CD14-positive monocyte (primary cell): ENCODE data around the gene SCG2. TPM values are rescaled to one million over a fixed set of nuclear protein-coding genes. Genes with fewer than 3 reads are reported as not detected.

ENCODE experiments used
- DNase-seq, 3 donors: peaks; one replicate each; pipeline ENCODE4 v3.0.0-alpha.2; 2011 to 2022
- H2AFZ ChIP-seq: 2 replicates; pipeline ENCODE4 v1.6.0; 2012; ENCODE audit warnings: mild to moderate bottlenecking, low read depth, low read length, inconsistent platforms; ENCODE audit not compliant: insufficient read depth, poor library complexity, severe bottlenecking
- H3K27ac ChIP-seq, 2 donors: 1 replicate in 1 of 2; 2 replicates in 1 of 2; pipeline ENCODE4 v1.5.1; 2012 to 2013; ENCODE audit warnings: low read length in 2 of 2, control low read depth in 1 of 2, inconsistent platforms in 1 of 2, low read depth in 1 of 2, mild to moderate bottlenecking in 1 of 2
- H3K27me3 ChIP-seq, 2 donors: one replicate each; pipeline versions ENCODE4 v1.6.0 to v1.6.1; 2011 to 2013; ENCODE audit warnings: low read length in 2 of 2; ENCODE audit not compliant: control insufficient read depth in 2 of 2, insufficient read depth in 2 of 2
- H3K36me3 ChIP-seq, 2 donors: replicated peaks in 1 of 2; 1 replicate in 1 of 2; 2 replicates in 1 of 2; pipeline versions ENCODE4 v1.5.1 to v1.6.1; 2012 to 2013; ENCODE audit warnings: low read length in 2 of 2, control low read depth in 1 of 2, inconsistent platforms in 1 of 2, mild to moderate bottlenecking in 1 of 2; ENCODE audit not compliant: insufficient read depth in 2 of 2, control insufficient read depth in 1 of 2
- H3K4me1 ChIP-seq, 2 donors: 1 replicate in 1 of 2; 2 replicates in 1 of 2; pipeline versions ENCODE4 v1.5.1 to v1.6.1; 2012 to 2013; ENCODE audit warnings: low read length in 2 of 2, control low read depth in 1 of 2, inconsistent platforms in 1 of 2, mild to moderate bottlenecking in 1 of 2, moderate library complexity in 1 of 2; ENCODE audit not compliant: insufficient read depth in 2 of 2, control insufficient read depth in 1 of 2
- H3K4me2 ChIP-seq: replicated peaks from 2 replicates; pipeline ENCODE3; 2012; ENCODE audit warnings: low read length, moderate library complexity, mild to moderate bottlenecking; ENCODE audit not compliant: poor library complexity, severe bottlenecking; ENCODE audit errors: extremely low read depth
- H3K4me3 ChIP-seq, 3 experiments: fragments of 200-600 bp in 1 of 3; sonication (generic) in 1 of 3; replicated peaks in 1 of 3; 1 replicate in 2 of 3; 2 replicates in 1 of 3; pipeline ENCODE4 v1.5.1; 2011 to 2013; ENCODE audit warnings: low read length in 3 of 3, mild to moderate bottlenecking in 3 of 3, control low read depth in 2 of 3, low read depth in 2 of 3, inconsistent platforms in 1 of 3, moderate library complexity in 1 of 3
- H3K79me2 ChIP-seq: 2 replicates; pipeline ENCODE4 v1.6.0; 2012; ENCODE audit warnings: mild to moderate bottlenecking, control low read depth, inconsistent platforms, low read length, moderate library complexity; ENCODE audit not compliant: insufficient read depth
- H3K9ac ChIP-seq: 2 replicates; pipeline ENCODE4 v1.6.0; 2017; ENCODE audit warnings: low read length, mild to moderate bottlenecking; ENCODE audit not compliant: insufficient read depth, poor library complexity, severe bottlenecking
- H3K9me3 ChIP-seq, 2 donors: replicated peaks in 1 of 2; 1 replicate in 1 of 2; 2 replicates in 1 of 2; pipeline versions ENCODE4 v1.5.1 to v1.6.1; 2012 to 2013; ENCODE audit warnings: low read length in 2 of 2, control low read depth in 1 of 2; ENCODE audit not compliant: control insufficient read depth in 1 of 2, insufficient read depth in 1 of 2
- H4K20me1 ChIP-seq: 2 replicates; pipeline ENCODE4 v1.6.0; 2012; ENCODE audit warnings: mild to moderate bottlenecking, low read length, control low read depth, moderate library complexity; ENCODE audit not compliant: insufficient read depth
- H3K27ac Mint-ChIP-seq, 7 donors: one replicate each; pipeline ENCODE4 v1.8.0; 2020; ENCODE audit warnings: mild to moderate bottlenecking in 7 of 7, mixed read lengths in 7 of 7, moderate library complexity in 6 of 7, inconsistent platforms in 2 of 7
- H3K27me3 Mint-ChIP-seq, 3 donors: one replicate each; pipeline ENCODE4 v1.8.0; 2021 to 2022; ENCODE audit warnings: low read depth in 3 of 3, mild to moderate bottlenecking in 3 of 3, mixed read lengths in 3 of 3, moderate library complexity in 3 of 3, inconsistent platforms in 1 of 3
- H3K36me3 Mint-ChIP-seq, 2 donors: one replicate each; pipeline ENCODE4 v1.8.0; 2020; ENCODE audit warnings: mixed read lengths in 2 of 2, inconsistent platforms in 1 of 2, mild to moderate bottlenecking in 1 of 2
- H3K4me1 Mint-ChIP-seq: one replicate; pipeline ENCODE4 v1.8.0; 2020; ENCODE audit warnings: mild to moderate bottlenecking, mixed read lengths
- H3K4me3 Mint-ChIP-seq, 2 donors: one replicate each; pipeline ENCODE4 v1.8.0; 2020; ENCODE audit warnings: mild to moderate bottlenecking in 2 of 2, mixed read lengths in 2 of 2, moderate library complexity in 1 of 2
- H3K9me3 Mint-ChIP-seq, 7 donors: one replicate each; pipeline ENCODE4 v1.8.0; 2020 to 2022; ENCODE audit warnings: mixed read lengths in 7 of 7, mild to moderate bottlenecking in 6 of 7, moderate library complexity in 6 of 7, inconsistent platforms in 2 of 7
- WGBS: methylation state at CpG from one replicate; pipeline ENCODE4 v1.1.5; 2013; ENCODE audit warnings: missing lambda C conversion rate; ENCODE audit not compliant: insufficient coverage; 5-methylcytosine and 5-hydroxymethylcytosine counted together
- intact Hi-C, 2 donors: fragments of 100-400 bp; cut with micrococcal nuclease; formaldehyde crosslinking; loops; one replicate each; pipeline versions ENCODE4 v1.15.0 to v1.15.1; 2023
- polyA plus RNA-seq, 3 donors: library from polyadenylated mRNA; depleted of rRNA in 1 of 3; unstranded in 2 of 3; stranded (reverse) in 1 of 3; fragments of 300-500 nt in 2 of 3; fragments of >200 nt in 1 of 3; fragmentation: Illumina TruSeq in 2 of 3; gene quantifications; 1 replicate in 2 of 3; 2 replicates in 1 of 3; pipeline ENCODE4 v1.2.3, GENCODE V29; 2012 to 2021
- TF ChIP-seq, protein P1 (sequence below): fragments of 200-600 bp; IDR thresholded peaks from one replicate; pipeline ENCODE4 v1.8.0; 2022; ENCODE audit warnings: antibody characterized with exemption, mild to moderate bottlenecking

SCG2 gene
- polyA plus RNA-seq, 3 donors = not detected

- WGBS = 0% methylated on average over 1 of the region's 3 CpGs
- no peaks in the 10 kb centered on the region for H3K4me1 Mint-ChIP-seq
- Histone ChIP-seq H3K4me3 (no peak overlapping the region), H3K27me3 (no peaks in the 10 kb centered on the region), H3K9me3 (no peaks in the 10 kb centered on the region), H3K79me2 (no peaks in the 10 kb centered on the region), H3K9ac (no peak overlapping the region), H3K27ac (no peak overlapping the region), H4K20me1 (no peaks in the 10 kb centered on the region), H2AFZ (no peak overlapping the region), H3K36me3 (no peaks in the 10 kb centered on the region), H3K4me2 (no peak overlapping the region), H3K4me1 (no peaks in the 10 kb centered on the region)
- H3K36me3 Mint-ChIP-seq = no peaks in the 10 kb centered on the region
- TF ChIP-seq, protein P1, sequence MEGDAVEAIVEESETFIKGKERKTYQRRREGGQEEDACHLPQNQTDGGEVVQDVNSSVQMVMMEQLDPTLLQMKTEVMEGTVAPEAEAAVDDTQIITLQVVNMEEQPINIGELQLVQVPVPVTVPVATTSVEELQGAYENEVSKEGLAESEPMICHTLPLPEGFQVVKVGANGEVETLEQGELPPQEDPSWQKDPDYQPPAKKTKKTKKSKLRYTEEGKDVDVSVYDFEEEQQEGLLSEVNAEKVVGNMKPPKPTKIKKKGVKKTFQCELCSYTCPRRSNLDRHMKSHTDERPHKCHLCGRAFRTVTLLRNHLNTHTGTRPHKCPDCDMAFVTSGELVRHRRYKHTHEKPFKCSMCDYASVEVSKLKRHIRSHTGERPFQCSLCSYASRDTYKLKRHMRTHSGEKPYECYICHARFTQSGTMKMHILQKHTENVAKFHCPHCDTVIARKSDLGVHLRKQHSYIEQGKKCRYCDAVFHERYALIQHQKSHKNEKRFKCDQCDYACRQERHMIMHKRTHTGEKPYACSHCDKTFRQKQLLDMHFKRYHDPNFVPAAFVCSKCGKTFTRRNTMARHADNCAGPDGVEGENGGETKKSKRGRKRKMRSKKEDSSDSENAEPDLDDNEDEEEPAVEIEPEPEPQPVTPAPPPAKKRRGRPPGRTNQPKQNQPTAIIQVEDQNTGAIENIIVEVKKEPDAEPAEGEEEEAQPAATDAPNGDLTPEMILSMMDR = no peak
- no peak for DNase-seq
- no peak overlapping the region for H3K27ac Mint-ChIP-seq
- H3K4me3 Mint-ChIP-seq = no peak overlapping the region
- intact Hi-C loops = no loop called here
- peaks cover 0 to 14% (median 0%) of the 10 kb centered on the region in 7 donors for H3K9me3 Mint-ChIP-seq
- peaks cover 0 to 2% (median 0%) of the 10 kb centered on the region in 3 donors for H3K27me3 Mint-ChIP-seq
Observed at GRCh38 chr2:223644136-223644535, 42.0 kb upstream of the SCG2 start.

GRCh38 chr2:223643309-223643708, 41.1 kb upstream of the SCG2 start:
- Histone ChIP-seq H3K27me3 (no peaks in the 10 kb centered on the region), H3K9me3 (no peaks in the 10 kb centered on the region), H3K27ac (no peak overlapping the region), H3K36me3 (no peaks in the 10 kb centered on the region), H3K4me2 (no peak overlapping the region), H3K9ac (no peak overlapping the region), H3K4me3 (no peak overlapping the region), H3K4me1 (no peaks in the 10 kb centered on the region), H4K20me1 (no peaks in the 10 kb centered on the region), H3K79me2 (no peaks in the 10 kb centered on the region), H2AFZ (no peak overlapping the region)
- intact Hi-C loops = no loop called here
- DNase-seq = no peak
- H3K4me1 Mint-ChIP-seq = no peaks in the 10 kb centered on the region
- peaks cover 0 to 2% (median 0%) of the 10 kb centered on the region in 3 donors for H3K27me3 Mint-ChIP-seq
- WGBS = no CpG with 5 or more reads among the region's 4 CpGs
- no peak overlapping the region for H3K4me3 Mint-ChIP-seq
- no peaks in the 10 kb centered on the region for H3K36me3 Mint-ChIP-seq
- H3K9me3 Mint-ChIP-seq = peaks cover 0 to 14% (median 0%) of the 10 kb centered on the region in 7 donors
- TF ChIP-seq, protein P1 = no peak
- H3K27ac Mint-ChIP-seq = no peak overlapping the region
